GM12865 (cell line): ENCODE measurements around the gene ZSCAN12.
A peak's percentile ranks its signal among the peaks of the same experiment; 100 is the strongest.

Experiments
- DNase-seq: peaks from one replicate; pipeline ENCODE4 v3.0.0; 2010; ENCODE audit warnings: low read depth
- H3K4me3 ChIP-seq: 2 replicates; pipeline ENCODE4 v1.5.1; 2011; ENCODE audit warnings: mild to moderate bottlenecking, low read depth, low read length, control low read depth
- CTCF ChIP-seq: IDR thresholded peaks from 2 replicates; pipeline ENCODE4 v1.5.1; 2011; ENCODE audit warnings: low read length, control low read depth, low read depth, inconsistent platforms; ENCODE audit not compliant: insufficient read depth; ENCODE audit errors: missing control alignments

Gene ZSCAN12

GRCh38 chr6:28436404-28436803, 36.9 kb upstream of the ZSCAN12 start:
- DNase-seq: no peak
- TF ChIP-seq CTCF: no peak
- no peak overlapping the region for H3K4me3 ChIP-seq

GRCh38 chr6:28433119-28433518, 33.6 kb upstream of the ZSCAN12 start:
- no peak for TF ChIP-seq CTCF
- DNase-seq: no peak
- no peak overlapping the region for H3K4me3 ChIP-seq

GRCh38 chr6:28429781-28430180, 30.2 kb upstream of the ZSCAN12 start:
- no peak for DNase-seq
- H3K4me3 ChIP-seq: no peak overlapping the region
- no peak for TF ChIP-seq CTCF

GRCh38 chr6:28425944-28426541, 26.5 kb upstream of the ZSCAN12 start:
- no peak overlapping the region for H3K4me3 ChIP-seq
- peak; percentile 58 for DNase-seq
- TF ChIP-seq CTCF: no peak

- DNase-seq: no peak
- TF ChIP-seq CTCF: no peak
- H3K4me3 ChIP-seq: no peak overlapping the region
Observed at GRCh38 chr6:28424163-28424562, 24.6 kb upstream of the ZSCAN12 start.

DNA sequence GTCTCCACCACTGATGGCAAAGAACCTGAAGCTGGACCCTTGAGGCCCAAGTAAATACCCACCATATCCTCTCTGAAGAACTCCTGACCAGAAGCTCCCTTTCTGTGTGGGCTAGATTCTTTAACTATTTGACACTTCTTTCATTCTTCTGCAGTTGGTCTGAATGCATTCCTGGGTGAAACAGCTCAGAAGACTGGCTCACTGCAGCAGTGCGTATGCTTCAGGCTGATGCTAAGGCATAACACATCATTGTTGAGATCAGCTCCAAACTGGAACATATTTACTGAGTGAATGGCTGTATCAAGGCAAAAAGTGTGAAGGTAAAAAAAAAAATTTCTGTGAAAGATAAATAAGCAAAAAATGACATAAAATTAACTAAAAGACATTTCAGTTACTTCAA, 24.0 kb upstream of the ZSCAN12 start:
- TF ChIP-seq CTCF: no peak
- DNase-seq: no peak
- H3K4me3 ChIP-seq: no peak overlapping the region

GRCh38 chr6:28413681-28414080, 14.1 kb upstream of the ZSCAN12 start:
- no peak for TF ChIP-seq CTCF
- DNase-seq: no peak
- no peak overlapping the region for H3K4me3 ChIP-seq
